Measurements from ENCODE around the gene NFIC.
"Not testable (repeated sequence)": the region's sequence is repeated elsewhere in the genome, so short reads cannot be mapped to it uniquely, and the experiment has no call there.

Gene NFIC

GRCh38 chr19:3446657-3447056 lies 80.3 kb downstream of the NFIC start:
- H3K4me1 ChIP-seq (ENCODE audit: insufficient read depth, low read length), result peaks cover 18% of the 10 kb centered on the region

DNA sequence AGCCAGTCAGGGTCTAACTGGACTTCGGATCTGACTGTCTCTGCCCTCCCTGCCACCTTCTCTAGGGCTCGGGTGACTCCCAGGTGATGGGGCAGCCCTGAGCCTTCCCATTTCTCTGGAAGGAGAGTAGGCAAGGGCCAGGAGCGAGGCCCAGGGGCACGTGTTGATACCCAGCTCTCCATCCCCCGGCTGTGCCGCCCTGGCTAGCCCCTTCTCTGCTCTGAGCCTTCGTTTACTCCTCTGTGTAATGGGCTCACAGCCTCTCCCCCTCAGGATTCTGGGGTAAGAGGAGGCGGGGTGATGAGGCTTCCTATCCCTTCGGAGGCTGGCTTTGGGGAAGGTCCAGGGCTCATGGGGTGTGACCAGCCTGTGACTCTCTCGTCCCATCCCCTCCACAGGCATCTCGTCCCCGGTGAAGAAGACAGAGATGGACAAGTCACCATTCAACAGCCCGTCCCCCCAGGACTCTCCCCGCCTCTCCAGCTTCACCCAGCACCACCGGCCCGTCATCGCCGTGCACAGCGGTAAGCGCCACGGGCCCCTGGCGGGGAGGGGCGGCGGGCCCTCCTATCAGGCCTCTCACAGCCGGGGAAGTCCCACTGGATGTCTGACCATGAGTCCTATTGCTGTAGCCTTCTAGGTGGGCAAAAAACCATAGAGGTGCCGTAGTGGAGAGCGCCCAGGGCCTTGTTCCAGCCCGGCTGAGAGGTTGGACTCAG lies 82.4 kb downstream of the NFIC start:
- peaks cover 9% of the 10 kb centered on the region for H3K4me1 ChIP-seq (ENCODE audit: insufficient read depth, low read length)

More at GRCh38 chr19:3446657-3447056, 80.3 kb downstream of the NFIC start:
- H2AFZ ChIP-seq (ENCODE audit: low read depth, low read length); H3K4me3 ChIP-seq (ENCODE audit: low read length); H3K36me3 ChIP-seq (ENCODE audit: insufficient read depth, low read length); H3K9me3 ChIP-seq (ENCODE audit: low read length): not testable (repeated sequence)
- peaks cover 13% of the 10 kb centered on the region for H3K27me3 ChIP-seq (ENCODE audit: insufficient read depth, low read length)

DNA sequence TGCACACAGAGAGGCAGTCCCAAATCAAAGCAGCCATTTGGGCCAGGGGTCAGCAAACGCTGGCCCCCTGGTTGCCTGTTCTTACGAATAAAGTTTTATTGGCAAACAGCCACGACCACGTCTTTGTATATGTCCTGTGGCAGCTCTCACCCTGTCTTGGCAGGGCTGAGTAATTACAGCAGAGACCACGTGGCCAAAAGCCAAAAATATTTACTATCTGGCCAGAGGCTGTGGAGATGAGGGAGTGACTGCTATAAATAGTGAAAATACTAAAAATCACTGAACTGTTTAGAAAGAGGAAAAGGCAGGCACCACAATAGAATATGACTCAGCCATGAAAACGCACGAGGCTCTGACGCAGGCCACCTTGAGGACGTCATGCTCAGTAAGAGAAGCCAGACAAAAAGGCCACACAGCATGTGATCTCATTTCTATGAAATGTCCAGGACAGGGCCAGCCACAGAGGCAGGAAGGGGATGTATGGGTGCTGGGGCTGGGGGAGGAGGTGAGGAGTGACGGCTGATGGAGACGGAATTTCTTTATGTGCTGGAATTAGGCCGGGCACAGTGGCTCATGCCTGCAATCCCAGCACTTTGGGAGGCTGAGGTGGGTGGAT lies 84.5 kb downstream of the NFIC start:
- Histone ChIP-seq H3K27me3 (ENCODE audit: insufficient read depth, low read length) (peaks cover 11% of the 10 kb centered on the region), H3K36me3 (ENCODE audit: insufficient read depth, low read length) (no peaks in the 10 kb centered on the region), H3K4me1 (ENCODE audit: insufficient read depth, low read length) (no peaks in the 10 kb centered on the region), H3K4me3 (ENCODE audit: low read length) (no peak overlapping the region), H3K9me3 (ENCODE audit: low read length) (no peaks in the 10 kb centered on the region), H2AFZ (ENCODE audit: low read depth, low read length) (no peak overlapping the region)

More for the DNA sequence above, 82.4 kb downstream of the NFIC start:
- Histone ChIP-seq H3K27me3 (ENCODE audit: insufficient read depth, low read length) (peaks cover 11% of the 10 kb centered on the region), H2AFZ (ENCODE audit: low read depth, low read length) (no peak overlapping the region), H3K9me3 (ENCODE audit: low read length) (no peaks in the 10 kb centered on the region), H3K36me3 (ENCODE audit: insufficient read depth, low read length) (no peaks in the 10 kb centered on the region), H3K4me3 (ENCODE audit: low read length) (no peak overlapping the region)

- H3K36me3 ChIP-seq (ENCODE audit: insufficient read depth, low read length), result no peaks in the 10 kb centered on the region
- no peaks in the 10 kb centered on the region for H3K4me1 ChIP-seq (ENCODE audit: insufficient read depth, low read length)
- no peak overlapping the region for H2AFZ ChIP-seq (ENCODE audit: low read depth, low read length)
These were observed 85.1 kb downstream of the NFIC start for GRCh38 chr19:3451451-3451866.

GRCh38 chr19:3452171-3452941 lies 86.0 kb downstream of the NFIC start:
- H3K36me3 ChIP-seq (ENCODE audit: insufficient read depth, low read length), result no peaks in the 10 kb centered on the region
- no peak overlapping the region for H2AFZ ChIP-seq (ENCODE audit: low read depth, low read length)
- H3K4me1 ChIP-seq (ENCODE audit: insufficient read depth, low read length), result no peaks in the 10 kb centered on the region
- peaks cover 14% of the 10 kb centered on the region for H3K27me3 ChIP-seq (ENCODE audit: insufficient read depth, low read length)
- no peak overlapping the region for H3K4me3 ChIP-seq (ENCODE audit: low read length)
- no peaks in the 10 kb centered on the region for H3K9me3 ChIP-seq (ENCODE audit: low read length)

More at GRCh38 chr19:3451451-3451866, 85.1 kb downstream of the NFIC start:
- Histone ChIP-seq H3K4me3 (ENCODE audit: low read length) (no peak overlapping the region), H3K9me3 (ENCODE audit: low read length) (no peaks in the 10 kb centered on the region), H3K27me3 (ENCODE audit: insufficient read depth, low read length) (peaks cover 13% of the 10 kb centered on the region)

- H3K4me3 ChIP-seq (ENCODE audit: low read length); H3K36me3 ChIP-seq (ENCODE audit: insufficient read depth, low read length); H2AFZ ChIP-seq (ENCODE audit: low read depth, low read length); H3K9me3 ChIP-seq (ENCODE audit: low read length); H3K4me1 ChIP-seq (ENCODE audit: insufficient read depth, low read length): not testable (repeated sequence)
- peaks cover 16% of the 10 kb centered on the region for H3K27me3 ChIP-seq (ENCODE audit: insufficient read depth, low read length)
These were observed 86.5 kb downstream of the NFIC start for GRCh38 chr19:3452942-3453214.

- no peaks in the 10 kb centered on the region for H3K36me3 ChIP-seq (ENCODE audit: insufficient read depth, low read length)
- H3K4me1 ChIP-seq (ENCODE audit: insufficient read depth, low read length), result peaks cover 14% of the 10 kb centered on the region
- H2AFZ ChIP-seq (ENCODE audit: low read depth, low read length), result no peak overlapping the region
- no peak overlapping the region for H3K4me3 ChIP-seq (ENCODE audit: low read length)
- H3K27me3 ChIP-seq (ENCODE audit: insufficient read depth, low read length), result peaks cover 19% of the 10 kb centered on the region
- H3K9me3 ChIP-seq (ENCODE audit: low read length), result no peaks in the 10 kb centered on the region
These were observed 87.5 kb downstream of the NFIC start for GRCh38 chr19:3453840-3454239.

DNA sequence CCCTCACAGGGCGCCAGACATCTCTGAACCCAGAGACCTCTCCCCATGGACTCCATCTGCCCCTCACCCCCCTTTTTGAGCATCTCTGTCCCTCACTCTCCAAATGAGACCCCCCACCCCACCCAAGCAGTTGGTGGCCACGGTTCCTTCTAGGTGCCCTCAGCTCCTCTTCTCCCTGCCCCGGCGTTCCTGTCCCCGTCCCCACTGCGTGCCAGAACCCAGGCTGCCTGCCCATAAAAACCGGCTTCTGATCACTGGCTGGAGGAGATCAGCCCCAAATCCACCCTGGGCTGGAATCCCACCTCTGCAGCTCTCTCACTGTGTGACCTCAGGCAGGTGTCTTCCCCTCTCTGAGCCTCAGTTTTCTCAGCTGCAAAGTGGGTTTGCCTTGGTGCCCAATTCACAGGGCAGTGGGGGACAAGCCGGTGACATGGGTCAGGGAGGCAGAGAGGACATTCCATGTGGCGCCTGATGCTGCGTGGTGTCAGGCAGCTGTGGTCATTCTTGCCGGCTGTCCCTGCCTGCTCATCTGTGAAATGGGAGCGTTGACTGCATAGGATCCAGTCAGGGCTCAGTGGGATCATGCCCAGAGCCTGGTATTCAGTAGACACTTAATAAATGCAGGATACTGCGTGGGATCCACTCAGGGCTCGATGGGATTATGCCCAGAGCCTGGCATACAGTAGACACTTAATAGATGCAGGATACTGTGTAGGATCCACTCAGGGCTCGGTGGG lies 88.4 kb downstream of the NFIC start:
- Histone ChIP-seq H3K9me3 (ENCODE audit: low read length) (no peaks in the 10 kb centered on the region), H3K27me3 (ENCODE audit: insufficient read depth, low read length) (peaks cover 19% of the 10 kb centered on the region), H3K36me3 (ENCODE audit: insufficient read depth, low read length) (no peaks in the 10 kb centered on the region), H2AFZ (ENCODE audit: low read depth, low read length) (no peak overlapping the region), H3K4me1 (ENCODE audit: insufficient read depth, low read length) (peaks cover 20% of the 10 kb centered on the region), H3K4me3 (ENCODE audit: low read length) (no peak overlapping the region)

DNA sequence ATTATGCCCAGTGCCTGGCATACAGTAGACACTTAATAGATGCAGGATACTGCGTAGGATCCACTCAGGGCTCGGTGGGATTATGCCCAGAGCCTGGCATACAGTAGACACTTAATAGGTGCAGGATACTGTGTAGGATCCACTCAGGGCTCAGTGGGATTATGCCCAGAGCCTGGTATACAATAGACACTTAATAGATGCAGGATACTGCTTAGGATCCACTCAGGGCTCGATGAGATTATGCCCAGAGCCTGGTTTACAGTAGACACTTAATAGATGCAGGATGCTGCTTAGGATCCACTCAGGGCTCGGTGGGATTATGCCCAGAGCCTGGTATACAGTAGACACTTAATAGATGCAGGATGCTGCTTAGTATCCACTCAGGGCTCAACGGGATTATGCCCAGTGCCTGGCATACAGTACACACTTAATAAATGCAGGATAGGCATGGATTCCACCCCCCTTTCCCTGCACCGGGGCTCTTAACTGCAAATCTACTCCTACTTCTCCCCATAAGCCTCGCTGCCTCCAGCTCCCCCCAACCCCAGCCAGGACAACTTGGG lies 89.1 kb downstream of the NFIC start:
- no peaks in the 10 kb centered on the region for H3K36me3 ChIP-seq (ENCODE audit: insufficient read depth, low read length)
- H3K9me3 ChIP-seq (ENCODE audit: low read length), result no peaks in the 10 kb centered on the region
- no peak overlapping the region for H2AFZ ChIP-seq (ENCODE audit: low read depth, low read length)
- H3K27me3 ChIP-seq (ENCODE audit: insufficient read depth, low read length), result peaks cover 19% of the 10 kb centered on the region
- H3K4me3 ChIP-seq (ENCODE audit: low read length), result no peak overlapping the region
- H3K4me1 ChIP-seq (ENCODE audit: insufficient read depth, low read length), result peaks cover 20% of the 10 kb centered on the region

GRCh38 chr19:3455960-3456601 lies 89.7 kb downstream of the NFIC start:
- Histone ChIP-seq H3K9me3 (ENCODE audit: low read length) (no peaks in the 10 kb centered on the region), H3K36me3 (ENCODE audit: insufficient read depth, low read length) (no peaks in the 10 kb centered on the region), H3K4me1 (ENCODE audit: insufficient read depth, low read length) (peaks cover 20% of the 10 kb centered on the region), H3K4me3 (ENCODE audit: low read length) (no peak overlapping the region), H3K27me3 (ENCODE audit: insufficient read depth, low read length) (peaks cover 19% of the 10 kb centered on the region), H2AFZ (ENCODE audit: low read depth, low read length) (no peak overlapping the region)

DNA sequence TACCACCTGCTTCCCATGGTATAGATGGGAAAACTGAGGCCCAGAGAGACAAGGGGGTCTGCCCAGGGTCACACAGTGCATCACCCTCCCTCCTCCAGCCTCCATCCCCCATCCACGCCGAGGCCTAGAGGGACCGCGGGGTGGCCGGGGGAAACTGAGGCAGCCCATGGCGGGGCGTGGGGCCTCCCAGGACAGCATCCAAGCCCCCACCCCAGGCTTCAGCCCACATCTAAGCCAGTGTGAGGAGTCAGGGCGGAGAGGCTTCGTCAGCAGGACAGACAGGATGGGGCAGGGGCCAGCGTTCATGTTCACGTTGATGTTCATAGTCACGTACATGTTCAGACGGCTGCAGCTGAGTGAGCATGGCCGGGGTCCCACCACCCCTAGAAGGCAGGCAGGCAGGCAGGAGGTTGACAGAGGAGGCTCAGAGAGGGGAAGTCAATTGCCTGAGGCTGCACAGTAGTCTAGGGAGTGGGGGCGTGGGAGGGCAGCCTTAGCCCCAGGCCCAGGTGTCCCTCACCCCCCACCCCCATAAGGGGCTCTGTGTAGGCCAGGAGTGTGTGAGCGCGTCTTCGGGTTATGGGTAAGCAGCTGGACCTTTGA lies 90.6 kb downstream of the NFIC start:
- H3K27me3 ChIP-seq (ENCODE audit: insufficient read depth, low read length), result peaks cover 19% of the 10 kb centered on the region
- H3K36me3 ChIP-seq (ENCODE audit: insufficient read depth, low read length), result no peaks in the 10 kb centered on the region
- peaks cover 20% of the 10 kb centered on the region for H3K4me1 ChIP-seq (ENCODE audit: insufficient read depth, low read length)
- H3K4me3 ChIP-seq (ENCODE audit: low read length), result no peak overlapping the region
- H2AFZ ChIP-seq (ENCODE audit: low read depth, low read length), result no peak overlapping the region
- H3K9me3 ChIP-seq (ENCODE audit: low read length), result no peaks in the 10 kb centered on the region

DNA sequence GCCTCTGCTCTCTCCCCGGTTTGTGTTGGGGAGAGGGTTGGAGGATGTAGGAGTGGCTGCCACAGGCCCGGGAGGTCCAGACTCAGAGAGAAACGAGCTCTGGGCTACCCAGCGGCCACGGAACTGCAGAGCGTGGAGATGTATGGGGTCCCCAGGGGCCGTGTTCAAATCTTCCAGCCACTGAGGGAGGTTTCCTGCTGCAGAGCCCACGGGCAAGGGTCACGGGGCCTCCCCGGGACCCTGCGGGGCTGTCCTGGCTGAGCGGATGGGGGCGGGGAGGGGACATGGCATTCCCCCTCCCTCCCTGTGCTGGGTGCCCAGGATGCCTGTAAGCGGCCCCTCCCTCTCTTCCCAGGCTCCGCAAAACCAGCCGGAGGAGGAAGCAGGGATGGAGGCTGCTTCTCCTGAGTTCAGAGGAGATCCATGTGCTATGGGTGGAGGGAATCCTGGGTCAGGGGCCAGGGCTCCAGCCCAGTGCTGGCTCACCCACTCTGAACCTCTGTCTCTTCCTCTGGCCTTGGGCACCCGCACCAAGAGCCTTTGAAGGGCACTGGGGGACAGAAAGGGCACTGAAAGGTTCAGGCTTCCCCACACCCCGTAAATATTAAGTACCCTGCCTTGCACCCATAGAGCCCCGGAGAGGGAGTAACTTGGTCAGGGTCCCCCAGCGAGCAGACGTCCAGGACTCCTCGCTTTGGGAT lies 91.3 kb downstream of the NFIC start:
- Histone ChIP-seq H3K4me1 (ENCODE audit: insufficient read depth, low read length) (peaks cover 20% of the 10 kb centered on the region), H3K9me3 (ENCODE audit: low read length) (no peaks in the 10 kb centered on the region), H3K27me3 (ENCODE audit: insufficient read depth, low read length) (peaks cover 19% of the 10 kb centered on the region), H2AFZ (ENCODE audit: low read depth, low read length) (no peak overlapping the region), H3K36me3 (ENCODE audit: insufficient read depth, low read length) (no peaks in the 10 kb centered on the region), H3K4me3 (ENCODE audit: low read length) (no peak overlapping the region)

Data from neuron (in vitro differentiated cells).